SW 1271 (cell line): ENCODE data around the gene NATD1.
"Not testable (repeated sequence)": the region's sequence is repeated elsewhere in the genome, so short reads cannot be mapped to it uniquely, and the experiment has no call there.

ENCODE experiments used
- DNase-seq, 2 experiments: peaks; one replicate each; lab custom pipeline; 2025; lab: John Stamatoyannopoulos, UW

NATD1 gene

DNA sequence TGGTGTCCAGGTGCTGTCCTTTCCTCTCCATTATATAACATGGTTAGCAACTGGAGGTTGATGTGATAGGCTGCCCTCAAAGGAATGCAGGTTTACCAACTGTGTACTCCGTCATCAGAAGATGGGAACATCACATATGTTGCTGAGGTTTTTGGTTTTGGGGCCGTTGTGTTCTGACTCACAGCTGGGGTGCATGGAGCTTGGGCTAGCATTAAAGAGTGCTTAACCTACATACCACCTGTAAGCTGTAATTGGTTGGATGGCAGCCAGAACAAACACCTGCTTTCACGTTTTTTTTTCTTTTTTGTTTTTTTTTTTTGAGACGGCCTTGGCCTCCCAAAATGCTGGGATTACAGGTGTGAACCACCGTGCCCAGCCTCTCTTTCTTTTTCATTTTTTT lies 60.2 kb downstream of the NATD1 start:
- no peak for DNase-seq

- not testable (repeated sequence) for DNase-seq
These were observed 60.8 kb downstream of the NATD1 start for GRCh38 chr17:21192414-21192813.

DNA sequence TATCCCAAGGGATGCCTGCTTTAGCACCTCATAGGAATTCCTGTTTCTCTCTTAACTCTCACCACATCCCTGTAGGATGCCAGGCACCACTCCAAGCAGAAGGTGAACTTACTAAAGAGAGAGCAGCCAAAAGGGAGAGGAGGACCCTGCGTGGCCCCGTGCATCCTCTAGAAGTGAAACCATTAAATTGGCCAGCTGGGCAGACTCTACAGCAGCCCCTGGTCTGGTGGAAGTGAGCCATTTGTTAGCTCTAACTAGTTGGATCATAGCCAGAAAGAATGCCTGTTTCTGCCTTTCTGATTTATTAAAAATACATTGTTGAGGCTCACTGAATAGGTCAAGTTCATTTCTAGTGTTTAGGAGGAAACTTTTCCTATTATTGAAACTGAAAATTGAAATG lies 61.5 kb downstream of the NATD1 start:
- no peak for DNase-seq

DNA sequence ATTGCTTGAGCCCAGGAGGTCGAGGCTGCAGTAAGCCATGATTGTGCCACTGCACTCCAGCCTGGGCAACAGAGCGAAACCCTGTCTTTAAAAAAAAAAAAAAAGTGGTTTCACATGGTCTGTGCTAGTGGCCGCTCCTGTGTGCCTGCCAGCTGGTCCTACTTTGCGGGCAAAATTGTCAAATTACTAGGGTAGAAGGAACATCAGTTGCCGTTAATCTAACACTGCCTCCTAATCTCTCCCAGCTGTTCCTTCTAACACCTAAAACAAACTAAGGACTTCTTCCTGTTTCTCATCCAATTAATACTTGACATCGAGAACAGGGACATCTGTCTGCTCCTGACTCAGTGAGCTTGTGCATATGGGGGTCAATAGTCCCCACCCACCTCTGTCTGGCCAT lies 63.1 kb downstream of the NATD1 start:
- no peak for DNase-seq

DNA sequence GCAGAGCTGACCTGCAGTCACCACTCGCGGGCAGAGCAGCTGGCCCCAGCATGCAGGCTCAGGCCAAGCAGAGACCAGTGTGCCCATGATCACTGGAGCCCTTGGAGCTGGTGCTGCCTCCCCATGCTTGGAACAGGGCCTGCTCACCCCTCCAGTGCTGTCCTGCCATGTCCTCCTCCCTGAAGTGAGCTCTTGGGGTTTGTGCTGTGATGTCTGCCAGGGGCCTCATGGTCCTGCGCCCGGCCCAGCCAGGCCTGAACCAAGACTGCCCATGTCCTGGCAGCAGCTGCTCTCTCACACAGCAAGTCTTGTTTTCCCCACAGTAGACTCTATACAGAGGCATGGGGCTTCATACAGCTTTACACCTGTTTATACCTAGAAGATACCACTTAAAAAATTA lies 63.8 kb downstream of the NATD1 start:
- no peak for DNase-seq
